ENCODE results near the gene CELF4.

CELF4 gene

GRCh38 chr18:37486848-37487247 lies 78.8 kb downstream of the CELF4 start:
- no peak for DNase-seq (ENCODE audit: low spot score)
- Histone ChIP-seq H3K4me3 (no peak overlapping the region), H3K27ac (no peak overlapping the region)
- no peak for TF ChIP-seq CTCF (IDR thresholded peaks at IDR 0.05)

GRCh38 chr18:37484983-37485834 lies 80.4 kb downstream of the CELF4 start:
- Histone ChIP-seq H3K4me3 (peak overlapping the region; percentile 54), H3K27ac (no peak overlapping the region)
- no peak for TF ChIP-seq CTCF (IDR thresholded peaks at IDR 0.05)
- DNase-seq (ENCODE audit: low spot score) = no peak

GRCh38 chr18:37483984-37484819 lies 81.4 kb downstream of the CELF4 start:
- no peak for DNase-seq (ENCODE audit: low spot score)
- Histone ChIP-seq H3K4me3 (no peak overlapping the region), H3K27ac (no peak overlapping the region)
- TF ChIP-seq CTCF (IDR thresholded peaks at IDR 0.05) = no peak

- TF ChIP-seq CTCF (IDR thresholded peaks at IDR 0.05) = no peak
- Histone ChIP-seq H3K4me3 (no peak overlapping the region), H3K27ac (no peak overlapping the region)
- no peak for DNase-seq (ENCODE audit: low spot score)
Measured at GRCh38 chr18:37483221-37483971, 82.2 kb downstream of the CELF4 start.

- TF ChIP-seq CTCF (IDR thresholded peaks at IDR 0.05) = no peak
Measured at GRCh38 chr18:37482433-37482832, 83.2 kb downstream of the CELF4 start.

GRCh38 chr18:37482002-37482401 lies 83.6 kb downstream of the CELF4 start:
- no peak for DNase-seq (ENCODE audit: low spot score)
- Histone ChIP-seq H3K27ac (no peak overlapping the region), H3K4me3 (no peak overlapping the region)
- TF ChIP-seq CTCF (IDR thresholded peaks at IDR 0.05) = no peak

More at GRCh38 chr18:37482433-37482832, 83.2 kb downstream of the CELF4 start:
- Histone ChIP-seq H3K4me3 (no peak overlapping the region), H3K27ac (no peak overlapping the region)
- no peak for DNase-seq (ENCODE audit: low spot score)

Measured in coronary artery (tissue), 2 donors.